Fibroblast of lung (primary cell): ENCODE results near the gene MAP4K2. TPM values are rescaled to one million over a fixed set of nuclear protein-coding genes. Genes with fewer than 3 reads are reported as not detected.

Experiments
- DNase-seq, 2 donors: peaks; one replicate each; pipeline versions ENCODE4 v3.0.0 to v3.0.0-alpha.2; 2010; ENCODE audit warnings: low read depth in 2 of 2
- H2AFZ ChIP-seq: 2 replicates; pipeline ENCODE4 v1.5.1; 2012; ENCODE audit warnings: low read length, control low read depth, inconsistent platforms
- H3K27ac ChIP-seq: 2 replicates; pipeline ENCODE4 v1.5.1; 2011; ENCODE audit warnings: low read length, control low read depth; ENCODE audit not compliant: insufficient read depth
- H3K27me3 ChIP-seq: 2 replicates; pipeline ENCODE4 v1.5.1; 2011; ENCODE audit warnings: mild to moderate bottlenecking, low read length; ENCODE audit not compliant: control insufficient read depth, insufficient read depth
- H3K36me3 ChIP-seq: 2 replicates; pipeline ENCODE4 v1.5.1; 2011; ENCODE audit warnings: low read length; ENCODE audit not compliant: control insufficient read depth, insufficient read depth
- H3K4me1 ChIP-seq: 2 replicates; pipeline ENCODE4 v1.5.1; 2011; ENCODE audit warnings: low read length; ENCODE audit not compliant: control insufficient read depth, insufficient read depth; ENCODE audit errors: extremely low read depth
- H3K4me2 ChIP-seq: 2 replicates; pipeline ENCODE4 v1.5.1; 2011; ENCODE audit warnings: low read length, control low read depth; ENCODE audit not compliant: insufficient read depth; ENCODE audit errors: extremely low read depth
- H3K4me3 ChIP-seq, 4 experiments: fragments of 200-600 bp in 1 of 4; sonication (generic) in 1 of 4; replicated peaks in 1 of 4; 2 replicates each; pipeline ENCODE4 v1.5.1; 2011 to 2016; ENCODE audit warnings: low read length in 4 of 4, low read depth in 3 of 4, mild to moderate bottlenecking in 3 of 4, control low read depth in 2 of 4, inconsistent platforms in 1 of 4, mixed read lengths in 1 of 4; ENCODE audit not compliant: insufficient read depth in 1 of 4; ENCODE audit errors: control extremely low read depth in 1 of 4
- H3K79me2 ChIP-seq: 2 replicates; pipeline ENCODE4 v1.5.1; 2012; ENCODE audit warnings: mild to moderate bottlenecking, low read length, inconsistent platforms; ENCODE audit not compliant: control insufficient read depth, insufficient read depth
- H3K9ac ChIP-seq: 2 replicates; pipeline ENCODE4 v1.5.1; 2011; ENCODE audit warnings: mild to moderate bottlenecking, low read length, control low read depth; ENCODE audit not compliant: insufficient read depth
- H3K9me3 ChIP-seq: 2 replicates; pipeline ENCODE4 v1.5.1; 2012; ENCODE audit warnings: low read depth, low read length; ENCODE audit not compliant: control insufficient read depth, insufficient read depth
- H4K20me1 ChIP-seq: 2 replicates; pipeline ENCODE4 v1.5.1; 2011; ENCODE audit warnings: low read length; ENCODE audit not compliant: control insufficient read depth, insufficient read depth; ENCODE audit errors: extremely low read depth
- CTCF ChIP-seq, 2 donors: IDR thresholded peaks in 1 of 2; conservative IDR thresholded peaks in 1 of 2; 1 replicate in 1 of 2; 2 replicates in 1 of 2; pipeline ENCODE4 v1.5.1; 2011 to 2012; ENCODE audit warnings: low read length in 2 of 2, control low read depth in 1 of 2, inconsistent platforms in 1 of 2, low read depth in 1 of 2, mild to moderate bottlenecking in 1 of 2
- EZH2 ChIP-seq: IDR thresholded peaks from 2 replicates; pipeline ENCODE4 v1.5.1; 2012; ENCODE audit warnings: low read length, control low read depth, mild to moderate bottlenecking; ENCODE audit errors: missing control alignments
- polyA plus RNA-seq, 2 donors: library from polyadenylated mRNA; depleted of rRNA in 1 of 2; stranded (reverse) in 1 of 2; unstranded in 1 of 2; fragments of >200 nt; gene quantifications; 2 replicates each; pipeline ENCODE4 v1.2.1, GENCODE V29; 2011 to 2012; ENCODE audit warnings: missing spikeins in 1 of 2
- total RNA-seq: library from RNA; depleted of rRNA; stranded (reverse); fragments of >200 nt; gene quantifications from 2 replicates; pipeline ENCODE4 v1.2.1, GENCODE V29; 2014

MAP4K2 gene
- total and polyA plus RNA-seq, 2 donors (not counting 1 experiment from before 2014, with no cell fraction given): 6.4 to 9.2 TPM

GRCh38 chr11:64842851-64843685 lies 40.1 kb upstream of the MAP4K2 start:
- no peak for DNase-seq

GRCh38 chr11:64842366-64842759 lies 39.3 kb upstream of the MAP4K2 start:
- Histone ChIP-seq H3K27me3 (no peaks in the 10 kb centered on the region), H3K4me3 (no peak overlapping the region), H3K4me2 (no peak overlapping the region), H4K20me1 (no peaks in the 10 kb centered on the region), H3K27ac (no peak overlapping the region), H3K9ac (no peak overlapping the region), H3K36me3 (no peaks in the 10 kb centered on the region), H3K4me1 (peaks cover 5% of the 10 kb centered on the region), H3K79me2 (no peaks in the 10 kb centered on the region), H2AFZ (no peak overlapping the region), H3K9me3 (no peaks in the 10 kb centered on the region)
- DNase-seq: no peak
- TF ChIP-seq EZH2 (no peak), CTCF (conservative IDR thresholded peaks at IDR 0.05 in 1 of 2, IDR thresholded peaks at IDR 0.05 in 1 of 2; ENCODE audit: low read depth in 1 of 2, low read length in 2 of 2) (no peak)

More at GRCh38 chr11:64842851-64843685, 40.1 kb upstream of the MAP4K2 start:
- Histone ChIP-seq H3K79me2 (no peaks in the 10 kb centered on the region), H3K9me3 (no peaks in the 10 kb centered on the region), H3K27ac (no peak overlapping the region), H3K27me3 (no peaks in the 10 kb centered on the region), H3K9ac (no peak overlapping the region), H2AFZ (no peak overlapping the region), H3K36me3 (no peaks in the 10 kb centered on the region), H4K20me1 (no peaks in the 10 kb centered on the region), H3K4me3 (no peak overlapping the region), H3K4me1 (peaks cover 7% of the 10 kb centered on the region), H3K4me2 (no peak overlapping the region)
- no peak for TF ChIP-seq EZH2
- TF ChIP-seq CTCF (conservative IDR thresholded peaks at IDR 0.05 in 1 of 2, IDR thresholded peaks at IDR 0.05 in 1 of 2; ENCODE audit: low read depth in 1 of 2, low read length in 2 of 2): no peak

- Histone ChIP-seq H3K9me3 (no peaks in the 10 kb centered on the region), H3K4me2 (no peak overlapping the region), H3K79me2 (no peaks in the 10 kb centered on the region), H3K36me3 (no peaks in the 10 kb centered on the region), H4K20me1 (no peaks in the 10 kb centered on the region), H3K27ac (no peak overlapping the region), H2AFZ (no peak overlapping the region), H3K4me1 (peaks cover 4% of the 10 kb centered on the region), H3K27me3 (no peaks in the 10 kb centered on the region), H3K9ac (no peak overlapping the region), H3K4me3 (no peak overlapping the region)
- no peak for DNase-seq
- TF ChIP-seq EZH2: no peak
- TF ChIP-seq CTCF (conservative IDR thresholded peaks at IDR 0.05 in 1 of 2, IDR thresholded peaks at IDR 0.05 in 1 of 2; ENCODE audit: low read depth in 1 of 2, low read length in 2 of 2): no peak
These were observed 38.8 kb upstream of the MAP4K2 start for GRCh38 chr11:64841592-64842365.
